Fibroblast of villous mesenchyme (primary cell): ENCODE results near the gene AVPI1. TPM values are rescaled to one million over a fixed set of nuclear protein-coding genes. Genes with fewer than 3 reads are reported as not detected.
"Not testable (repeated sequence)": the region's sequence is repeated elsewhere in the genome, so short reads cannot be mapped to it uniquely, and the experiment has no call there.

ENCODE experiments used
- DNase-seq: peaks from one replicate; pipeline ENCODE4 v3.0.0-alpha.2; 2010; ENCODE audit warnings: low read depth
- H3K4me3 ChIP-seq: 2 replicates; pipeline ENCODE4 v1.5.1; 2011; ENCODE audit warnings: low read depth, mild to moderate bottlenecking, low read length
- CTCF ChIP-seq: IDR thresholded peaks from 2 replicates; pipeline ENCODE4 v1.5.1; 2012; ENCODE audit warnings: low read depth, mild to moderate bottlenecking, low read length; ENCODE audit not compliant: insufficient read depth
- total RNA-seq: library from RNA; depleted of rRNA; stranded (reverse); fragments of >200 nt; gene quantifications from 2 replicates; pipeline ENCODE4 v1.2.3, GENCODE V29; 2012

Gene AVPI1
- total RNA-seq, 1 donor: 12.5 TPM

DNA sequence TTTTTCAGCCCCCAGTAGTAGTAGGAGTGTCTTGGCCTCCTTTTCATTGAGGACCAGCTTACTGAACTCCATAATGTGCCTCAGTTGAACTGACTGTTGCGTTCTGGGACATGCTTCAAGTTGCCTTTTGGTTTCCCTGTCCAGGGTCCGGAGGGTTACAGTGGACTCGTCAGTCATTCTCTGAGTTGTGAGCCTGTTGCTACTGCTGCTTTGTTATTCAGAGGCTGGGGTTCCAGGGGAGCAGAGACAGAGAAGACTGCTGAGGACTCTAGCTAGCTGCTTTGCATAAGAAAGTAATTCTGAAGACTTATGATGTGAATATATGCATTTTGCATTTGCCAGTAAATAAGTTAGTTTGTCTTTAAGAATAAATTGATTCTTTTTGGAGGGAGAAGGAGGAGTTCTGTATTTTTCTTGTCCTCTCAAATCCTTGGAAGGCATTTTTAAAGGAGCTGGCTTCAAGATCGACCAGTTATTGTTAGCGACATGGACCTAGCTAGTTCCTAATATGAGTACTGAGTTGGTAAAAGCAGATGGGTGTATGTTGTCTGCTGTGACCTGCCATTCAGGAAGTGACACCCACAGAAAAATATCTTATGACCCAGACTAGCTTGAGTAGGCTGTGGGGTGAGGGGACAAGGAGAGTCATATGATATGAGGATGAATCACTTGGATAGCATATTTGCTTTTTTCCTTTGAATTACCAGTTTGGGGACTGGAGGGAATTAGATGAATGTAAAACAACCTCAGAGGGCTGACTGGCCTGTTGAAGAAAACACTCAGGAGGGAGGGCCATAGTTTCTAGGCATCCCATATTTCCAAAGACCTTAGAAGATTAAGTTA is 38.3 kb downstream of the AVPI1 start:
- H3K4me3 ChIP-seq: no peak overlapping the region
- no peak for TF ChIP-seq CTCF
- DNase-seq: peak; percentile 90

GRCh38 chr10:97647556-97647955 is 39.5 kb downstream of the AVPI1 start:
- no peak for TF ChIP-seq CTCF
- H3K4me3 ChIP-seq: no peak overlapping the region
- DNase-seq: peak; percentile 58

DNA sequence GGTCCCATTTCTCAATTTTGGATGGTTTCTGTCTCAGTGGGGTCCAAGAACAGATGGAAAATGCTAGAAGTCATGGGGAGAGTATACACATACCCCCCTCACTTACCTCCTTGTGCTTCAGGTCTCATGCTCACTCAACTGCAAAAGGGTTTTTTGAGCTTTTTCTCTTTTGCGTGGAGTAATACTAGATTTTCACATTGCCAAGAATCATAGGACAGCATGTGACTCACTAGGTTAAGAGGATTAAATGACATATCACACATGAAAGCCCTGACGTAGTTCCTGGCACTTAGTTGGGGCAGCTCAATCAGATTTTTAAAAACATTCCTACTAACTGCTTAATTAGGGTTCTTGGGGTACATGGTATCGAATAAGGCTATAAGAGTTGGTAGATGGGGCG is 42.1 kb downstream of the AVPI1 start:
- no peak overlapping the region for H3K4me3 ChIP-seq
- no peak for TF ChIP-seq CTCF
- DNase-seq: no peak

GRCh38 chr10:97643441-97643985 is 43.5 kb downstream of the AVPI1 start:
- TF ChIP-seq CTCF: no peak
- no peak for DNase-seq
- H3K4me3 ChIP-seq: no peak overlapping the region

- DNase-seq, H3K4me3 ChIP-seq: not testable (repeated sequence)
These were observed 44.4 kb downstream of the AVPI1 start for GRCh38 chr10:97642471-97643159.

DNA sequence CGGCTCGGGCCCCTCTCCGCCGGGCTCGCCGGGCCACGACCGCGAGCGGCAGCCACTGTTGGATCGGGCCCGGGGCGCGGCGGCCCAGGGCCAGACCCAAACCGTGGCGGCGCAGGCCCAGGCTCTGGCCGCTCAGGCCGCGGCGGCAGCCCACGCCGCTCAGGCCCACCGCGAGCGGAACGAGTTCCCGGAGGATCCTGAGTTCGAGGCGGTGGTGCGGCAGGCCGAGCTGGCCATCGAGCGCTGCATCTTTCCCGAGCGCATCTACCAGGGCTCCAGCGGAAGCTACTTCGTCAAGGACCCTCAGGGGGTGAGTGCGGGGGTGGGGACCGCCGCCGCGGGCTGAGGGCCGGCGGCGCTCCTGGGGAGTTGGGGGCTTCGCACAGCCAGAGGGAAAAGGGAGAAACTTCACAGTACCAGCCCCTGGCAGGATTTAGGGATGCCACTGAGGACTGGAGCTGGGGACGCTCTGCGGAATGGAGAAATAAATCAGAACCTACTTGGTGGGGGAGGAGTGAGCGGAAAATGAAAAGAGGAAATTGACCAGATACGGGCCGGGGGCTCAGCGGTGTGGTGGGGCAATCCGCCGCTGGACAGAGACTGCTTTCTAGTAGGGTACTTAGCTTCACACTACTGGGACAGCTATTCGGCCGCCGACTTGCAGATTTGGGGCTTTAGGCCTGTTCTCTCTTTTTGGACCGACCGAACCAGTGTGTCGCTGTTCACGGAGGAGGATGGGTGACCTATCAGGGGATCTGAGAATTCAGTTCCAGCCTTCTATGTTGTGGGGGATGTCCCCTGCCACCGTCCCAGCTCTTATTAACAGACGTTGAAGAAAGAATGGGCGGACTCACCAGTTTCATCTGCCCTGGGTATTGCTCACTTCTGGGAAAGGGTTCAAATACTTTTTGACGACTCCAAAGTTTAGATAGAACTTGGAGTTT is 45.9 kb downstream of the AVPI1 start:
- peak; percentile 48 for DNase-seq
- H3K4me3 ChIP-seq: peak overlapping the region; percentile 92
- TF ChIP-seq CTCF: no peak
